ENCODE results near the gene SLC2A3. TPM values are rescaled to one million over a fixed set of nuclear protein-coding genes. Genes with fewer than 3 reads are reported as not detected.
"Not testable (repeated sequence)": the region's sequence is repeated elsewhere in the genome, so short reads cannot be mapped to it uniquely, and the experiment has no call there.

SLC2A3 gene
- polyA plus RNA-seq, 2 donors: 1.2 to 2.1 TPM

DNA sequence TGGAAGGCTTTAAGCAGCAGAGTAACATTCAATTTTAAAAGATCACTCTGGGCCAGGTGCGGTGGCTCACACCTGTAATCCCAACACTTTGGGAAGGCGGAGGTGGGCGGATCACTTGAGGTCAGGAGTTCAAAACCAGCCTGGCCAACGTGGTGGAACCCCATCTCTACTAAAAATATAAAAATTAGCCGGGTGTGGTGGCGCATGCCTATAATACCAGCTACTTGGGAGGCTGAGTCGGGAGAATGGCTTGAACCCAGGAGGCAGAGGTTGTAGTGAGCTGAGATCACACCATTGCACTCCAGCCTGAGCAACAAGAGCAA, 17.8 kb downstream of the SLC2A3 start:
- H3K9me3 ChIP-seq (ENCODE audit: control insufficient read depth in 2 of 2, insufficient read depth in 1 of 2, low read depth in 1 of 2, low read length in 1 of 2); H3K27ac ChIP-seq (ENCODE audit: low read depth in 2 of 2, low read length in 1 of 2); H3K36me3 ChIP-seq (ENCODE audit: control insufficient read depth in 2 of 2, insufficient read depth in 2 of 2, low read length in 1 of 2); H3K27me3 ChIP-seq (ENCODE audit: control insufficient read depth in 1 of 2, insufficient read depth in 2 of 2, low read length in 2 of 2); H3K4me1 ChIP-seq (ENCODE audit: control insufficient read depth in 2 of 2, insufficient read depth in 2 of 2, low read length in 1 of 2); H3K4me3 ChIP-seq (ENCODE audit: low read depth in 1 of 2, low read length in 2 of 2): not testable (repeated sequence)
- 88% methylated on average over 7 of the region's 7 CpGs for WGBS, 2 donors

DNA sequence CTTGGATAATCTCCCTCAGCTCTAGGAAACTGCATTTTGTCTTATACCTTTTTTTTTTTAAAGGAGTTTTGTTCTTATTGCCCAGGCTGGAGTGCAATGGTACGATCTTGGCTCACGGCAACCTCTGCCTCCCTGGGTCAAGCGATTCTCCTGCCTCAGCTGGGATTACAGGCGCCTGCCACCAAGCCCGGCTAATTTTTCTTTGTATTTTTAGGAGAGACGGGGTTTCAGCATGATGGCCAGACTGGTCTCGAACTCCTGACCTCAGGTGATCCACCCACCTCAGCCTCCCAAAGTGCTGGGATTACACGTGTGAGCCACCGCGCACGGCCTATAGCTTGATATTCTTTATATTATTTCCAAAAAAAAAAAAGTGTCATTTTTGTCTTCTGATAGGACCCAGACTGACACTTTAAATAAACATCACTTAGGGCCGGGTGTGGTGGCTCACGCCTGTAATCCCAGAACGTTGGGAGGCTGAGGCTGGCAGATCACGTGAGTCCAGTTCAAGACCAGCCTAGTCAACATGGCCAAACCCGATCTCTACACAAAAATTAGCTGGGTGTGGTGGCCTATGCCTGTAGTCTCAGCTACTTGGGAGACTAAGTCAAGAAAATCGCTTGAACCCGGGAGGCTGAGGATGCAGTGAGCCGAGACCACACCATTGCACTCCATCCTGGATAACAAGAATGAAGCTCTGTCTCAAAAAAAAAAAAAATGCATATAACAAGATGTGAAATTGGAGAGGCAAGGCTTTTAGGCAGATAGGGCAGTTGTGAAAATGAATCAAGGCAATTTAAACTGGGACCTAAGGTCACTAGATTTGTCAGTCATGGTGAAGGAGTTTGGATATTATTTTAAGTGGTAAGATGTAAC, 18.4 kb downstream of the SLC2A3 start:
- WGBS, 2 donors: 89 to 90% methylated on average over 19 of the region's 19 CpGs
- H3K4me3 ChIP-seq (ENCODE audit: low read depth in 1 of 2, low read length in 2 of 2): no peak overlapping the region

GRCh38 chr12:7916936-7917335, 19.1 kb downstream of the SLC2A3 start:
- no peaks in the 10 kb centered on the region for H3K4me1 ChIP-seq (ENCODE audit: control insufficient read depth in 2 of 2, insufficient read depth in 2 of 2, low read length in 1 of 2)
- H3K4me3 ChIP-seq (ENCODE audit: low read depth in 1 of 2, low read length in 2 of 2): no peak overlapping the region
- no peaks in the 10 kb centered on the region for H3K27me3 ChIP-seq (ENCODE audit: control insufficient read depth in 1 of 2, insufficient read depth in 2 of 2, low read length in 2 of 2)
- H3K36me3 ChIP-seq (ENCODE audit: control insufficient read depth in 2 of 2, insufficient read depth in 2 of 2, low read length in 1 of 2): peaks cover 0 to 3% of the 10 kb centered on the region in 2 donors
- no peak overlapping the region for H3K27ac ChIP-seq (ENCODE audit: low read depth in 2 of 2, low read length in 1 of 2)
- 50 to 59% methylated on average over 1 of the region's 1 CpG for WGBS, 2 donors
- H3K9me3 ChIP-seq (ENCODE audit: control insufficient read depth in 2 of 2, insufficient read depth in 1 of 2, low read depth in 1 of 2, low read length in 1 of 2): no peaks in the 10 kb centered on the region

More for the DNA sequence above, 18.4 kb downstream of the SLC2A3 start:
- no peaks in the 10 kb centered on the region for H3K27me3 ChIP-seq (ENCODE audit: control insufficient read depth in 1 of 2, insufficient read depth in 2 of 2, low read length in 2 of 2)
- no peaks in the 10 kb centered on the region for H3K4me1 ChIP-seq (ENCODE audit: control insufficient read depth in 2 of 2, insufficient read depth in 2 of 2, low read length in 1 of 2)
- H3K9me3 ChIP-seq (ENCODE audit: control insufficient read depth in 2 of 2, insufficient read depth in 1 of 2, low read depth in 1 of 2, low read length in 1 of 2): no peaks in the 10 kb centered on the region
- peaks cover 0 to 4% of the 10 kb centered on the region in 2 donors for H3K36me3 ChIP-seq (ENCODE audit: control insufficient read depth in 2 of 2, insufficient read depth in 2 of 2, low read length in 1 of 2)
- H3K27ac ChIP-seq (ENCODE audit: low read depth in 2 of 2, low read length in 1 of 2): no peak overlapping the region

GRCh38 chr12:7915661-7916403, 20.2 kb downstream of the SLC2A3 start:
- Histone ChIP-seq H3K4me1 (ENCODE audit: control insufficient read depth in 2 of 2, insufficient read depth in 2 of 2, low read length in 1 of 2) (no peaks in the 10 kb centered on the region), H3K9me3 (ENCODE audit: control insufficient read depth in 2 of 2, insufficient read depth in 1 of 2, low read depth in 1 of 2, low read length in 1 of 2) (no peaks in the 10 kb centered on the region), H3K4me3 (ENCODE audit: low read depth in 1 of 2, low read length in 2 of 2) (no peak overlapping the region), H3K27me3 (ENCODE audit: control insufficient read depth in 1 of 2, insufficient read depth in 2 of 2, low read length in 2 of 2) (no peaks in the 10 kb centered on the region), H3K27ac (ENCODE audit: low read depth in 2 of 2, low read length in 1 of 2) (no peak overlapping the region), H3K36me3 (ENCODE audit: control insufficient read depth in 2 of 2, insufficient read depth in 2 of 2, low read length in 1 of 2) (no peaks in the 10 kb centered on the region)
- 33 to 48% methylated on average over 33 to 36 of the region's 38 CpGs for WGBS, 2 donors

- 61 to 73% methylated on average over 7 of the region's 7 CpGs for WGBS, 2 donors
- not testable (repeated sequence) for H3K27ac ChIP-seq (ENCODE audit: low read depth in 2 of 2, low read length in 1 of 2); H3K4me3 ChIP-seq (ENCODE audit: low read depth in 1 of 2, low read length in 2 of 2); H3K27me3 ChIP-seq (ENCODE audit: control insufficient read depth in 1 of 2, insufficient read depth in 2 of 2, low read length in 2 of 2); H3K36me3 ChIP-seq (ENCODE audit: control insufficient read depth in 2 of 2, insufficient read depth in 2 of 2, low read length in 1 of 2); H3K9me3 ChIP-seq (ENCODE audit: control insufficient read depth in 2 of 2, insufficient read depth in 1 of 2, low read depth in 1 of 2, low read length in 1 of 2); H3K4me1 ChIP-seq (ENCODE audit: control insufficient read depth in 2 of 2, insufficient read depth in 2 of 2, low read length in 1 of 2)
Measured at GRCh38 chr12:7910106-7910505, 25.9 kb downstream of the SLC2A3 start.

DNA sequence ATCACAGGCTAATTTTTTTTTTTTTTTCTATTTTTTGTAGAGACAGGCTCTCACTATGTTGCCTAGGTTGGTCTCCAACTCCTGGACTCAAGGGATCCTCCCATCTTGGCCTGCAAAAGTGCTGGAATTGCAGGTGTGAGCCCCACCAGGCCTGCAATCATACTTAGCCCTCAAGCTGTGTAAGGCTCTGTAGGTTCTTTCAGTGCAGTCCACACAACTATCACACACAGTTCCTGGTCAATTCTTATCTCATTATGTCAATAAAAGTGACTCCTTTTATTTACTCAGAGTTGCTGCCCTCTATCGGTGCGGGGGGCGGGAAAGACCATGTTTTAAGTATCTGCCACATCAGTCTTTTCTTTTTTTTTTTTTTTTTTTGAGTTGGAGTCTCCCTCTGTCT, 29.0 kb downstream of the SLC2A3 start:
- Histone ChIP-seq H3K27me3 (ENCODE audit: control insufficient read depth in 1 of 2, insufficient read depth in 2 of 2, low read length in 2 of 2) (no peaks in the 10 kb centered on the region), H3K4me1 (ENCODE audit: control insufficient read depth in 2 of 2, insufficient read depth in 2 of 2, low read length in 1 of 2) (no peaks in the 10 kb centered on the region)

GRCh38 chr12:7906303-7906702, 29.7 kb downstream of the SLC2A3 start:
- WGBS, 2 donors: 76 to 80% methylated on average over 4 of the region's 4 CpGs
- H3K4me3 ChIP-seq (ENCODE audit: low read depth in 1 of 2, low read length in 2 of 2); H3K4me1 ChIP-seq (ENCODE audit: control insufficient read depth in 2 of 2, insufficient read depth in 2 of 2, low read length in 1 of 2); H3K27me3 ChIP-seq (ENCODE audit: control insufficient read depth in 1 of 2, insufficient read depth in 2 of 2, low read length in 2 of 2); H3K27ac ChIP-seq (ENCODE audit: low read depth in 2 of 2, low read length in 1 of 2); H3K36me3 ChIP-seq (ENCODE audit: control insufficient read depth in 2 of 2, insufficient read depth in 2 of 2, low read length in 1 of 2); H3K9me3 ChIP-seq (ENCODE audit: control insufficient read depth in 2 of 2, insufficient read depth in 1 of 2, low read depth in 1 of 2, low read length in 1 of 2): not testable (repeated sequence)

More for the DNA sequence above, 29.0 kb downstream of the SLC2A3 start:
- Histone ChIP-seq H3K27ac (ENCODE audit: low read depth in 2 of 2, low read length in 1 of 2) (no peak overlapping the region), H3K9me3 (ENCODE audit: control insufficient read depth in 2 of 2, insufficient read depth in 1 of 2, low read depth in 1 of 2, low read length in 1 of 2) (no peaks in the 10 kb centered on the region), H3K36me3 (ENCODE audit: control insufficient read depth in 2 of 2, insufficient read depth in 2 of 2, low read length in 1 of 2) (no peaks in the 10 kb centered on the region), H3K4me3 (ENCODE audit: low read depth in 1 of 2, low read length in 2 of 2) (no peak overlapping the region)
- WGBS, 2 donors: 21 to 31% methylated on average over 3 of the region's 3 CpGs

DNA sequence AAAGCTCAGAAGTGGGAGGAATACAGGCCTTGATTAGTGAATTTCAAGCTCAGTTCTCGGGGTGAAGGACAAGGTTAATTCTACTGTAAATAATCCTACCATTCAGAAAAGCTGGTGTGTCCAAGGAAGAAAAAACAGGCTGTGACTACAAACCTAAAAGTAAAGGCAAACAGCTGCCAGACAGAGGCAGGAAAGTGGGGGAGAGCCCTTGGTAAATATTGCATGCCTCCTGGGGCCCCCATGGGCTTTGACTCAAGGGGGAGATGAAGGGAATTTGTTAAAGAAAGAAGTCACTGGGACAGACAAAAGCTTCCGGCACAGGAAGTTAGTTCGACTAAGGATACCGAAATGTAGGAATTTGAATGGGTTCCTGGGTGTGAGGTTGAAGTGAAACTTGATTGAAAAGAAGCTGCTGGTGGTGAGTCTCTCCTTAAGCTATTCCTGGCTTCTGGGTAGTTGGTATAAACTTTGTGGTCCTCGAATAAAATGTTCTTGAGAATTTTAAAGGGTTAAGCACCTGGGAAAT, 30.3 kb downstream of the SLC2A3 start:
- not testable (repeated sequence) for H3K27ac ChIP-seq (ENCODE audit: low read depth in 2 of 2, low read length in 1 of 2); H3K9me3 ChIP-seq (ENCODE audit: control insufficient read depth in 2 of 2, insufficient read depth in 1 of 2, low read depth in 1 of 2, low read length in 1 of 2); H3K4me1 ChIP-seq (ENCODE audit: control insufficient read depth in 2 of 2, insufficient read depth in 2 of 2, low read length in 1 of 2); H3K36me3 ChIP-seq (ENCODE audit: control insufficient read depth in 2 of 2, insufficient read depth in 2 of 2, low read length in 1 of 2); H3K27me3 ChIP-seq (ENCODE audit: control insufficient read depth in 1 of 2, insufficient read depth in 2 of 2, low read length in 2 of 2); H3K4me3 ChIP-seq (ENCODE audit: low read depth in 1 of 2, low read length in 2 of 2)
- WGBS, 2 donors: 23 to 33% methylated on average over 2 of the region's 5 CpGs

- Histone ChIP-seq H3K4me1 (ENCODE audit: control insufficient read depth in 2 of 2, insufficient read depth in 2 of 2, low read length in 1 of 2) (no peaks in the 10 kb centered on the region), H3K9me3 (ENCODE audit: control insufficient read depth in 2 of 2, insufficient read depth in 1 of 2, low read depth in 1 of 2, low read length in 1 of 2) (no peaks in the 10 kb centered on the region), H3K27me3 (ENCODE audit: control insufficient read depth in 1 of 2, insufficient read depth in 2 of 2, low read length in 2 of 2) (no peaks in the 10 kb centered on the region), H3K36me3 (ENCODE audit: control insufficient read depth in 2 of 2, insufficient read depth in 2 of 2, low read length in 1 of 2) (no peaks in the 10 kb centered on the region), H3K4me3 (ENCODE audit: low read depth in 1 of 2, low read length in 2 of 2) (no peak overlapping the region), H3K27ac (ENCODE audit: low read depth in 2 of 2, low read length in 1 of 2) (no peak overlapping the region)
- WGBS, 2 donors: 2% methylated on average over 1 of the region's 1 CpG
Measured at GRCh38 chr12:7905071-7905470, 30.9 kb downstream of the SLC2A3 start.

All from esophagus (tissue), 2 donors.